Bronchial epithelial cell (primary cell): Measurements from ENCODE around the gene GALNT10. TPM values are rescaled to one million over a fixed set of nuclear protein-coding genes. Genes with fewer than 3 reads are reported as not detected.

Experiments
- DNase-seq: peaks from one replicate; pipeline ENCODE4 v3.0.0-alpha.2; 2010; ENCODE audit warnings: low read depth
- FAIRE-seq: peaks from 2 replicates; lab custom pipeline; 2011; peaks lifted over from hg19 to GRCh38; lab: Jason Lieb, UNC
- H3K27me3 ChIP-seq: 2 replicates; pipeline ENCODE4 v1.5.1; 2011; ENCODE audit warnings: low read length; ENCODE audit not compliant: control insufficient read depth, insufficient read depth
- H3K36me3 ChIP-seq: 2 replicates; pipeline ENCODE4 v1.5.1; 2011; ENCODE audit warnings: low read length; ENCODE audit not compliant: control insufficient read depth, insufficient read depth
- H3K4me3 ChIP-seq: 2 replicates; pipeline ENCODE4 v1.5.1; 2011; ENCODE audit warnings: mild to moderate bottlenecking, low read depth, low read length, control low read depth
- total RNA-seq: library from RNA; depleted of rRNA; stranded (reverse); fragments of >200 nt; gene quantifications from 2 replicates; pipeline ENCODE4 v1.2.1, GENCODE V29; 2014
- TF ChIP-seq, protein P1 (sequence below): IDR thresholded peaks from 2 replicates; pipeline ENCODE4 v1.5.1; 2011; ENCODE audit warnings: mild to moderate bottlenecking, moderate library complexity, low read length, control low read depth, inconsistent platforms; ENCODE audit not compliant: insufficient read depth, severe bottlenecking

GALNT10 gene
- total RNA-seq, 1 donor from 2014 or later = 3.9 TPM

DNA sequence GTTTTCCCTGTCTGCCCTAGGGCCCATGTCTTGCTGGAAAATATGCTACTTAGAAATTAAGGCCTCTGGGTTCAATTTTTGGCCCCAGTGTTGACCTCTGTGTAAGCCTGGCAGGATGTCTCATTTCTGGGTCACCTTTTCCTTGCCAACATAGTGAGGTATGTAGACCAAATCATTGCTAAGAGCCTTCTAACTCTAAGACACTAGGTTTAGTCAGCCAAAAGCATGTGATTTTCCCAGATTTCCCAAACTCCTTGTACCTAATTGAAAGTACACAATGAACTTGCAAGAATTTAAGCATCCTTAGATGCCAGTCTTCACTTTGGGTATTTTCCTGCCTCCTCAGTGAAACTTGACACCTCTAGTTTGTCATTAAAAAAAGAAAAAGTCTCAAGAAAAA is 77.0 kb downstream of the GALNT10 start:
- no peaks in the 10 kb centered on the region for H3K36me3 ChIP-seq
- DNase-seq = no peak
- TF ChIP-seq, protein P1, sequence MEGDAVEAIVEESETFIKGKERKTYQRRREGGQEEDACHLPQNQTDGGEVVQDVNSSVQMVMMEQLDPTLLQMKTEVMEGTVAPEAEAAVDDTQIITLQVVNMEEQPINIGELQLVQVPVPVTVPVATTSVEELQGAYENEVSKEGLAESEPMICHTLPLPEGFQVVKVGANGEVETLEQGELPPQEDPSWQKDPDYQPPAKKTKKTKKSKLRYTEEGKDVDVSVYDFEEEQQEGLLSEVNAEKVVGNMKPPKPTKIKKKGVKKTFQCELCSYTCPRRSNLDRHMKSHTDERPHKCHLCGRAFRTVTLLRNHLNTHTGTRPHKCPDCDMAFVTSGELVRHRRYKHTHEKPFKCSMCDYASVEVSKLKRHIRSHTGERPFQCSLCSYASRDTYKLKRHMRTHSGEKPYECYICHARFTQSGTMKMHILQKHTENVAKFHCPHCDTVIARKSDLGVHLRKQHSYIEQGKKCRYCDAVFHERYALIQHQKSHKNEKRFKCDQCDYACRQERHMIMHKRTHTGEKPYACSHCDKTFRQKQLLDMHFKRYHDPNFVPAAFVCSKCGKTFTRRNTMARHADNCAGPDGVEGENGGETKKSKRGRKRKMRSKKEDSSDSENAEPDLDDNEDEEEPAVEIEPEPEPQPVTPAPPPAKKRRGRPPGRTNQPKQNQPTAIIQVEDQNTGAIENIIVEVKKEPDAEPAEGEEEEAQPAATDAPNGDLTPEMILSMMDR = no peak
- H3K4me3 ChIP-seq = no peak overlapping the region
- H3K27me3 ChIP-seq = no peaks in the 10 kb centered on the region
- FAIRE-seq = no peak

DNA sequence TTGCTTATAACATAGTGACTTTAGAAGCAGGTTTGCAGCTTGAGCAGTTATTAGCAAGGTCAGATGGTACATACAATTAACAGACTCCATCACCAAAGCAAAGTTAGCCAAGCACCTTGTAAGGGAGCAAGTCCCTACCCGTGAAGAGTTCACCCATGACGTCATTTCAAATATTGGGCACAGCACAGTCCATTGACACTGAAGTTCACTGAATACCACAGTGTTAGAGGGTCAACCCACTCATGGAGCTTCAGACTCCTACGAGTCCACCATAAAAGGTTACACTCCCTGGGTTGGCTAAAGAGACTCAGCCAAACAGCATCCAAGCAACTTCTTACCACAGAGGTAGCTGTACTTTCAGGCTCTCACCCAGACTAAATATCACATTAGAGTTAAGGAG is 77.5 kb downstream of the GALNT10 start:
- no peak overlapping the region for H3K4me3 ChIP-seq
- TF ChIP-seq, protein P1 = no peak
- H3K27me3 ChIP-seq = no peaks in the 10 kb centered on the region
- no peaks in the 10 kb centered on the region for H3K36me3 ChIP-seq
- DNase-seq = no peak
- no peak for FAIRE-seq

DNA sequence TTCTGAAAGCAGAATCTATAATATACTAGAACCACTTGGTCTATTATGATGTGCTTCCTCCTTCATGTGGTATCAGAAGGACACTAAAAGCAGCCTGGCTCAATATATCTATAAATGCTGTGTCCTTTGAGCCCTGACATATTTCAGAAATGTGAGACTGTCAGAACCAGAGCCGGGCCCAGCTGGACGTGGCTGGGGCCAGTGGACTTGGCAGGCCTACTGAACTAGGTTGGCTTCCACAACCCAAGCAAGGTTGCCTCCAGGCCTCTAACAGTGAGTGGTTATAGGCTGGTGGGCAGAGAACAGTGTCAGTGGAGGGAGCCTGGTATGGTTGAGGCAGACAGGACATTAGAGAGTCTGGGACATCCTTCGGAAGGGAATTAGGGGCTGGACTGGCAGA is 78.9 kb downstream of the GALNT10 start:
- no peaks in the 10 kb centered on the region for H3K27me3 ChIP-seq
- no peaks in the 10 kb centered on the region for H3K36me3 ChIP-seq
- no peak for FAIRE-seq
- DNase-seq = no peak
- TF ChIP-seq, protein P1 = no peak
- H3K4me3 ChIP-seq = no peak overlapping the region

DNA sequence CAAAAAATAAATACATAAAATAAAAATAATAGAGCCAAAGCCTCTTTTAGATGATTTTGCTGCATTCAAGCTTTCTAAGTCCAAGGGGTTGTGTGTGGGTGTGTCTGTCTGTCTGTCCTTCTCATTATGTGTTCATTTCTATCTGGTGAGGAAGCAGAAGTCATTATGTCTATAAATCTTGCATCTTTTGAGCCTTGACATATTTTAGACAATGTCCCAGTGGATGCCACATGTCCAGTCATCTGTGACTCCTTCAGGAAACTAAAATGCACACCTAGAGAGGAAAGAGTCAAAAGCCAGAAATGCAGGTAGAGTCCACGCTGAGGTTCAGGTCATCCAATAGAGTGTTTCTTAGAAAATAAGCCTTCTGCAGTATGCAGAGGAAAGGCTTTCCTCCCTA is 80.9 kb downstream of the GALNT10 start:
- TF ChIP-seq, protein P1 = no peak
- H3K4me3 ChIP-seq = no peak overlapping the region
- DNase-seq = no peak
- no peak for FAIRE-seq
- H3K36me3 ChIP-seq = no peaks in the 10 kb centered on the region
- H3K27me3 ChIP-seq = no peaks in the 10 kb centered on the region

DNA sequence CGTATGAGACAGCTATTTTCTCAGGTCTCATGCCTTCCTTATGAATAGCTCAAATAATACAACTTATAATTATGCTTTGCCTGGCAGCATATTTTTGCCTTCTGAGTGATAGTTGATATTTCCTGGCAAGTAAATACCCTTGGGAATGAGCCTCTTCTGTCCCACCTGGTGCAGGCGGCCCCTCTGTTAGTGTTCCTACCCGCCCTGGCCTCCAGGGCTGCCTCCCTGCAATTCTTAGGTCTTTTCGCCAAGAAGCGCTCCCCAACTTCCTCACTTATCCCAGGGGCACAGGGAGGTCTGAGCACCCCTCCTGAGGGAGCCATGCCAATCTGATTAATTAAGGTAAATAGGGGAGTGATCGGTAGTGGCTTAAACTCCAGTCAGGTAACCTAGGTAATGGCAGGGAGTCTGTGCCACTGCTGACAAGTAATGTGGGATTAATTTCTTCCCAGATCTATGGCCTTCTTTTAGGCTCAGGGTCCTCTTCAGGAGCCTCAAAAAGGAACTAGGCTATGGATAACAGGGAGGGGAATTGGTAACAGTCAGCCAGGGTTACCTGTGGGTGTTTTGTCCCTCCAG is 81.5 kb downstream of the GALNT10 start:
- no peak for FAIRE-seq
- Histone ChIP-seq H3K4me3 (no peak overlapping the region), H3K27me3 (no peaks in the 10 kb centered on the region), H3K36me3 (no peaks in the 10 kb centered on the region)
- no peak for DNase-seq
- TF ChIP-seq, protein P1 = no peak

DNA sequence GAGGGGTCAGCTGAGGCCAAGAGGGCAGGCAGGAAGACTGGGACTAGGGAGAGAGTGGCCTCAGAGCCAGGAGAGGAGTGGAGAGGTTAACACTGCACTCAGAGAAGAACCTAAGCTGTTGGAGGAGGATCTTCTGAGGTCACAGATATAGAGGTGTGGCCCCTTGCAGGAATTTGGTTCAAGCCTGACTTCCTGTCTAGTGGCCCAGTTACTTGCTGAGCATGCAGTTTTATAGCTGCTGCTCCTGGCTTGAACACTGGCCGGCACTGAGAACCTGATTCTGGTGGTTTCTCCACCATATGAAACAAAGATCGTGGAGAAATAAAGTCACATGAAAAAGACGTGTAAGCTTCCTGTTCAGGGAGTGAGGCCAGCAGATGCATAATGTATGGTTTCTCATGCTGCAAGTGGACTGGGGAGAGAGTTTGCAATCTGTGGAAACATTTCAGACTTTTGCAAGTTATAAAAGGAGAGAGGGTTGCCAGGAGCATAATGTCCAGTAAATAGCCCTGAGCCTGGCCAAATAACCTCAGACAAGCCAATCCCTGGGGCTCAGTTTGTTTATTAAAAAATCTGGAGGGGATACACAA is 82.6 kb downstream of the GALNT10 start:
- TF ChIP-seq, protein P1 = no peak
- FAIRE-seq = no peak
- no peaks in the 10 kb centered on the region for H3K36me3 ChIP-seq
- H3K4me3 ChIP-seq = no peak overlapping the region
- peak; percentile 23 for DNase-seq
- no peaks in the 10 kb centered on the region for H3K27me3 ChIP-seq
